ENCODE measurements around the gene MARCHF7. TPM values are rescaled to one million over a fixed set of nuclear protein-coding genes. Genes with fewer than 3 reads are reported as not detected.
"Not testable (repeated sequence)": the region's sequence is repeated elsewhere in the genome, so short reads cannot be mapped to it uniquely, and the experiment has no call there.

The MARCHF7 gene
- total RNA-seq, 4 donors from 2014 or later = 95.7 to 139 (median 108) TPM

- TF ChIP-seq POLR2A (IDR thresholded peaks at IDR 0.05) (no peak), CTCF (IDR thresholded peaks at IDR 0.05) (no peak)
- intact Hi-C loops (cut with DNase I; ENCODE audit: low total_unique reads) = no loop called here
- no peak for DNase-seq (ENCODE audit: low spot score in 2 of 2)
- H3K4me3 ChIP-seq (ENCODE audit: low read depth, poor library complexity, severe bottlenecking) = no peak overlapping the region
- WGBS, 2 donors = 96 to 98% methylated on average over 10 of the region's 10 CpGs
These were observed 8.4 kb downstream of the MARCHF7 start for GRCh38 chr2:159720676-159721075.

GRCh38 chr2:159722580-159722979 lies 10.3 kb downstream of the MARCHF7 start:
- intact Hi-C loops (cut with DNase I; ENCODE audit: low total_unique reads) = no loop called here
- 82 to 88% methylated on average over 2 of the region's 2 CpGs for WGBS, 2 donors
- no peak for DNase-seq (ENCODE audit: low spot score in 2 of 2)
- TF ChIP-seq POLR2A (IDR thresholded peaks at IDR 0.05) (no peak), CTCF (IDR thresholded peaks at IDR 0.05) (no peak)
- H3K4me3 ChIP-seq (ENCODE audit: low read depth, poor library complexity, severe bottlenecking) = no peak overlapping the region

GRCh38 chr2:159724795-159725572 lies 12.7 kb downstream of the MARCHF7 start:
- not testable (repeated sequence) for H3K4me3 ChIP-seq (ENCODE audit: low read depth, poor library complexity, severe bottlenecking); DNase-seq (ENCODE audit: low spot score in 2 of 2)
- 83 to 91% methylated on average over 6 of the region's 6 CpGs for WGBS, 2 donors
- intact Hi-C loops (cut with DNase I; ENCODE audit: low total_unique reads) = loop anchor here (5.0 kb wide), 1 partner anchor 548 kb away; no protein-coding TSS in a partner anchor

- no peak for DNase-seq (ENCODE audit: low spot score in 2 of 2)
- no peak overlapping the region for H3K4me3 ChIP-seq (ENCODE audit: low read depth, poor library complexity, severe bottlenecking)
- intact Hi-C loops (cut with DNase I; ENCODE audit: low total_unique reads) = loop anchor here (5.0 kb wide), 1 partner anchor 548 kb away; no protein-coding TSS in a partner anchor
- 94 to 99% methylated on average over 3 of the region's 3 CpGs for WGBS, 2 donors
- TF ChIP-seq POLR2A (IDR thresholded peaks at IDR 0.05) = no peak
- TF ChIP-seq CTCF (IDR thresholded peaks at IDR 0.05) = no peak
These were observed 13.4 kb downstream of the MARCHF7 start for GRCh38 chr2:159725713-159726112.

- 84 to 86% methylated on average over 3 of the region's 3 CpGs for WGBS, 2 donors
- intact Hi-C loops (cut with DNase I; ENCODE audit: low total_unique reads) = loop anchor here (5.0 kb wide), 1 partner anchor 551 kb away; no protein-coding TSS in a partner anchor
- TF ChIP-seq POLR2A (IDR thresholded peaks at IDR 0.05) (no peak), CTCF (IDR thresholded peaks at IDR 0.05) (no peak)
- DNase-seq (ENCODE audit: low spot score in 2 of 2) = no peak
- H3K4me3 ChIP-seq (ENCODE audit: low read depth, poor library complexity, severe bottlenecking) = no peak overlapping the region
These were observed 16.3 kb downstream of the MARCHF7 start for GRCh38 chr2:159728629-159729028.

GRCh38 chr2:159735648-159736047 lies 23.3 kb downstream of the MARCHF7 start:
- TF ChIP-seq CTCF (IDR thresholded peaks at IDR 0.05) = no peak
- TF ChIP-seq POLR2A (IDR thresholded peaks at IDR 0.05) = no peak
- WGBS, 2 donors = 33 to 57% methylated on average over 1 of the region's 1 CpG
- intact Hi-C loops (cut with DNase I; ENCODE audit: low total_unique reads) = no loop called here
- no peak overlapping the region for H3K4me3 ChIP-seq (ENCODE audit: low read depth, poor library complexity, severe bottlenecking)
- no peak for DNase-seq (ENCODE audit: low spot score in 2 of 2)
